Measurements from ENCODE around the gene MCU. TPM values are rescaled to one million over a fixed set of nuclear protein-coding genes. Genes with fewer than 3 reads are reported as not detected.

The MCU gene
- total and polyA plus RNA-seq, 10 of the 15 experiments (the other 5 are each of a cell fraction or from before 2014, with no cell fraction given), result 5.1 to 49.1 (median 17.9) TPM

DNA sequence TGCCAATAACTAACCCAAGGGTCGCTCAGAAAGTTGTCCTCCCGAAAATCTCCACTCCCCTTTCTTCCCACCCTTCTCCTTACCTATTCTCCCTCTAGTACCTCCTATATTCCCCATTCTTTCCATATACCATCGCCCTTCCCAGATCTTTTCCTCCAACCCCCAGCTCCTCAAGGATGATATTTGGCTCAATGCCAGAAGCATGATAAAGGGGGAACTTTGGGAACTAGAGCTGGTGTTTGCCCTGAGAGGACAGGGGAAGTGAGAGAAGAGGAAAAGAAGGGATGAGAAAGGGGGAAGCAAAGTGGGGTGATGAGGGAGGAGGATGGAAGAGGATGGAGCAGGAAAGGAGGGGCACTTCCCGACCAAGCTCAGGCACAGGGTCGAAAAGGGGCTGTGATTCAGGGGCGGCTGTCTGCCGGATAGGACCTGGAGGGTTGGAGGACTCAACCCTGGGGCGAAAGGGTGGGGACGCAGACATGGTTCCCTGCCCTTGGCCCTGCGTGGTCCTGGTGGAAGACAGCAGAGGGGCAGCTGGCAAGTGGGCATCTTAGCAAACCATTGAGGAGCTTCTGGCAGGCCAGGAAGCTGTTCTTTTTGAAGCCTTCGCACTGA, 203.4 kb downstream of the MCU start:
- in situ Hi-C loops (cut with MboI), result no loop called here
- Histone ChIP-seq H3K79me2 (ENCODE audit: control insufficient read depth, insufficient read depth, low read length) (no peaks in the 10 kb centered on the region), H3K36me3 (ENCODE audit: control insufficient read depth in 2 of 2, insufficient read depth in 2 of 2, low read length in 1 of 2) (no peaks in the 10 kb centered on the region), H3K9ac (ENCODE audit: control insufficient read depth, insufficient read depth, low read length) (no peak overlapping the region), H3K27ac (ENCODE audit: control insufficient read depth, insufficient read depth) (no peak overlapping the region), H3K9me3 (replicated peaks; ENCODE audit: control insufficient read depth, insufficient read depth, low read length) (no peaks in the 10 kb centered on the region), H3K27me3 (replicated peaks in 1 of 2; ENCODE audit: control insufficient read depth in 2 of 2, insufficient read depth in 2 of 2, low read length in 1 of 2) (no peaks in the 10 kb centered on the region), H3K4me1 (ENCODE audit: control insufficient read depth, insufficient read depth, low read length) (no peaks in the 10 kb centered on the region), H3K4me3 (no peak overlapping the region), H4K20me1 (ENCODE audit: control insufficient read depth, insufficient read depth) (no peaks in the 10 kb centered on the region), H2AFZ (ENCODE audit: control insufficient read depth, low read depth, low read length) (no peak overlapping the region), H3K4me2 (ENCODE audit: control insufficient read depth, insufficient read depth) (no peak overlapping the region)
- DNase-seq (ENCODE audit: low read depth, low spot score), result no peak
- SMC1A ChIA-PET (ENCODE audit: uncharacterized antibody, unreplicated experiment), result no interaction called here
- intact Hi-C loops (cut with micrococcal nuclease; ENCODE audit: unreplicated experiment), result no loop called here
- BruUV-seq (replicated peaks), result no TSS peak
- no peak for TF ChIP-seq POU2F2 (IDR thresholded peaks at IDR 0.05; ENCODE audit: borderline replicate concordance, low read depth, low read length)
- CTCF ChIA-PET, result interaction anchor here (1.0 to 1.5 kb wide), 2 partner anchors 19 to 34 kb away, joined by 3 read pairs; no protein-coding TSS in a partner anchor
- POLR2A ChIA-PET, result no interaction called here
- ATAC-seq, result no peak
- 55% methylated on average over 11 of the region's 11 CpGs for WGBS (ENCODE audit: insufficient coverage, insufficient replicate concordance, low lambda C conversion rate, missing lambda C conversion rate)
- FAIRE-seq, result no peak
- RAD21 ChIA-PET (ENCODE audit: unreplicated experiment), result no interaction called here

DNA sequence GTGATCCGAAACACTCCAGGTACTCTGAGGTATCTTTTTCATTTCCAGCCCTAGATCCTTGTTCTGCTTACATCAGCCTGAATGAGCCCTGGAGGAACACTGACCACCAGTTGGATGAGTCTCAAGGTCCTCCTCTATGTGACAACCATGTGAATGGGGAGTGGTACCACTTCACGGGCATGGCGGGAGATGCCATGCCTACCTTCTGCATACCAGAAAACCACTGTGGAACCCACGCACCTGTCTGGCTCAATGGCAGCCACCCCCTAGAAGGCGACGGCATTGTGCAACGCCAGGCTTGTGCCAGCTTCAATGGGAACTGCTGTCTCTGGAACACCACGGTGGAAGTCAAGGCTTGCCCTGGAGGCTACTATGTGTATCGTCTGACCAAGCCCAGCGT, 206.7 kb downstream of the MCU start:
- CTCF ChIA-PET, result interaction anchor here (1.3 to 1.6 kb wide), 2 partner anchors 15 to 534 kb away, joined by 3 to 4 read pairs; no protein-coding TSS in a partner anchor
- no peak for ATAC-seq
- no TSS peak for BruUV-seq (replicated peaks)
- TF ChIP-seq CHD4 (IDR thresholded peaks at IDR 0.05) (no peak), MYC (IDR thresholded peaks at IDR 0.05; ENCODE audit: insufficient read depth, insufficient read length, insufficient replicate concordance, low read length, severe bottlenecking) (no peak), GABPA (IDR thresholded peaks at IDR 0.05; ENCODE audit: low read depth) (no peak), SMAD1 (IDR thresholded peaks at IDR 0.05; ENCODE audit: low read depth, partially characterized antibody) (no peak), RUNX3 (IDR thresholded peaks at IDR 0.05; ENCODE audit: low read length) (no peak), ETV6 (conservative IDR thresholded peaks at IDR 0.05 in 1 of 2, IDR thresholded peaks at IDR 0.05 in 1 of 2; ENCODE audit: borderline replicate concordance in 1 of 2, low read depth in 1 of 2) (no peak), HDAC6 (IDR thresholded peaks at IDR 0.05; ENCODE audit: unreplicated experiment) (no peak)
- TF ChIP-seq, protein P1, sequence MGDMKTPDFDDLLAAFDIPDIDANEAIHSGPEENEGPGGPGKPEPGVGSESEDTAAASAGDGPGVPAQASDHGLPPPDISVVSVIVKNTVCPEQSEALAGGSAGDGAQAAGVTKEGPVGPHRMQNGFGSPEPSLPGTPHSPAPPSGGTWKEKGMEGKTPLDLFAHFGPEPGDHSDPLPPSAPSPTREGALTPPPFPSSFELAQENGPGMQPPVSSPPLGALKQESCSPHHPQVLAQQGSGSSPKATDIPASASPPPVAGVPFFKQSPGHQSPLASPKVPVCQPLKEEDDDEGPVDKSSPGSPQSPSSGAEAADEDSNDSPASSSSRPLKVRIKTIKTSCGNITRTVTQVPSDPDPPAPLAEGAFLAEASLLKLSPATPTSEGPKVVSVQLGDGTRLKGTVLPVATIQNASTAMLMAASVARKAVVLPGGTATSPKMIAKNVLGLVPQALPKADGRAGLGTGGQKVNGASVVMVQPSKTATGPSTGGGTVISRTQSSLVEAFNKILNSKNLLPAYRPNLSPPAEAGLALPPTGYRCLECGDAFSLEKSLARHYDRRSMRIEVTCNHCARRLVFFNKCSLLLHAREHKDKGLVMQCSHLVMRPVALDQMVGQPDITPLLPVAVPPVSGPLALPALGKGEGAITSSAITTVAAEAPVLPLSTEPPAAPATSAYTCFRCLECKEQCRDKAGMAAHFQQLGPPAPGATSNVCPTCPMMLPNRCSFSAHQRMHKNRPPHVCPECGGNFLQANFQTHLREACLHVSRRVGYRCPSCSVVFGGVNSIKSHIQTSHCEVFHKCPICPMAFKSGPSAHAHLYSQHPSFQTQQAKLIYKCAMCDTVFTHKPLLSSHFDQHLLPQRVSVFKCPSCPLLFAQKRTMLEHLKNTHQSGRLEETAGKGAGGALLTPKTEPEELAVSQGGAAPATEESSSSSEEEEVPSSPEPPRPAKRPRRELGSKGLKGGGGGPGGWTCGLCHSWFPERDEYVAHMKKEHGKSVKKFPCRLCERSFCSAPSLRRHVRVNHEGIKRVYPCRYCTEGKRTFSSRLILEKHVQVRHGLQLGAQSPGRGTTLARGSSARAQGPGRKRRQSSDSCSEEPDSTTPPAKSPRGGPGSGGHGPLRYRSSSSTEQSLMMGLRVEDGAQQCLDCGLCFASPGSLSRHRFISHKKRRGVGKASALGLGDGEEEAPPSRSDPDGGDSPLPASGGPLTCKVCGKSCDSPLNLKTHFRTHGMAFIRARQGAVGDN (IDR thresholded peaks at IDR 0.05), result no peak
- TF ChIP-seq, protein P2, sequence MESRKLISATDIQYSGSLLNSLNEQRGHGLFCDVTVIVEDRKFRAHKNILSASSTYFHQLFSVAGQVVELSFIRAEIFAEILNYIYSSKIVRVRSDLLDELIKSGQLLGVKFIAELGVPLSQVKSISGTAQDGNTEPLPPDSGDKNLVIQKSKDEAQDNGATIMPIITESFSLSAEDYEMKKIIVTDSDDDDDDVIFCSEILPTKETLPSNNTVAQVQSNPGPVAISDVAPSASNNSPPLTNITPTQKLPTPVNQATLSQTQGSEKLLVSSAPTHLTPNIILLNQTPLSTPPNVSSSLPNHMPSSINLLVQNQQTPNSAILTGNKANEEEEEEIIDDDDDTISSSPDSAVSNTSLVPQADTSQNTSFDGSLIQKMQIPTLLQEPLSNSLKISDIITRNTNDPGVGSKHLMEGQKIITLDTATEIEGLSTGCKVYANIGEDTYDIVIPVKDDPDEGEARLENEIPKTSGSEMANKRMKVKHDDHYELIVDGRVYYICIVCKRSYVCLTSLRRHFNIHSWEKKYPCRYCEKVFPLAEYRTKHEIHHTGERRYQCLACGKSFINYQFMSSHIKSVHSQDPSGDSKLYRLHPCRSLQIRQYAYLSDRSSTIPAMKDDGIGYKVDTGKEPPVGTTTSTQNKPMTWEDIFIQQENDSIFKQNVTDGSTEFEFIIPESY (IDR thresholded peaks at IDR 0.05), result no peak

More for the DNA sequence above, 206.7 kb downstream of the MCU start:
- no peak overlapping the region for H2AFZ ChIP-seq (ENCODE audit: control insufficient read depth, low read depth, low read length)
- ChIA-PET SMC1A (ENCODE audit: uncharacterized antibody, unreplicated experiment) (no interaction called here), POLR2A (no interaction called here), RAD21 (ENCODE audit: unreplicated experiment) (no interaction called here)
- no peak overlapping the region for H3K27ac ChIP-seq (ENCODE audit: control insufficient read depth, insufficient read depth)
- DNase-seq (ENCODE audit: low read depth, low spot score) (no peak), FAIRE-seq (no peak)
- no peaks in the 10 kb centered on the region for H3K9me3 ChIP-seq (replicated peaks; ENCODE audit: control insufficient read depth, insufficient read depth, low read length)
- no peak overlapping the region for H3K4me3 ChIP-seq
- no peak overlapping the region for H3K9ac ChIP-seq (ENCODE audit: control insufficient read depth, insufficient read depth, low read length)
- in situ Hi-C loops (cut with MboI), result no loop called here
- no peaks in the 10 kb centered on the region for H4K20me1 ChIP-seq (ENCODE audit: control insufficient read depth, insufficient read depth)
- H3K4me1 ChIP-seq (ENCODE audit: control insufficient read depth, insufficient read depth, low read length), result no peaks in the 10 kb centered on the region
- intact Hi-C loops (cut with micrococcal nuclease; ENCODE audit: unreplicated experiment), result no loop called here
- no peak overlapping the region for H3K4me2 ChIP-seq (ENCODE audit: control insufficient read depth, insufficient read depth)
- 75% methylated on average over 10 of the region's 10 CpGs for WGBS (ENCODE audit: insufficient coverage, insufficient replicate concordance, low lambda C conversion rate, missing lambda C conversion rate)
- H3K36me3 ChIP-seq (ENCODE audit: control insufficient read depth in 2 of 2, insufficient read depth in 2 of 2, low read length in 1 of 2), result no peaks in the 10 kb centered on the region
- H3K79me2 ChIP-seq (ENCODE audit: control insufficient read depth, insufficient read depth, low read length), result no peaks in the 10 kb centered on the region
- H3K27me3 ChIP-seq (replicated peaks in 1 of 2; ENCODE audit: control insufficient read depth in 2 of 2, insufficient read depth in 2 of 2, low read length in 1 of 2), result no peaks in the 10 kb centered on the region

Data from GM12878 (cell line).